Measurements from ENCODE around the gene SKAP2.

The SKAP2 gene

DNA sequence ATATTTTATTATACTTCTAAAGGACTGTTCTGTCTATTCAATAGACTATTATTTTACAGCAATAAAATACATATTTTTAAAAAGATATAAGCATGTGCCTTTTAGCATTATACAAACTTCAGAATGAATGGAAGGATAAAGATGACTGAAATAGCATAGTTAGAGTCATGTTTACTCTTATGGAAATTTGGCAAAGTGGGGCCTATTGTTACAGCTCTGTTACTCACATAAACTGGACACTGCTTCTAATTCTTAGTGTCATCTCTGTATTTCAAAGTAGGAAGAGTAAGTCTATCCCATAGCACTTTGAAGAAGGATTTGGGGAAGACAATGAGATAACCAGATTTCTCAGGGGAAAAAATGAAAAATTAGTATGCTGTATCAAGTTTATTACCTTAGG, 168.2 kb downstream of the SKAP2 start:
- DNase-seq (ENCODE audit: low spot score), result no peak

DNA sequence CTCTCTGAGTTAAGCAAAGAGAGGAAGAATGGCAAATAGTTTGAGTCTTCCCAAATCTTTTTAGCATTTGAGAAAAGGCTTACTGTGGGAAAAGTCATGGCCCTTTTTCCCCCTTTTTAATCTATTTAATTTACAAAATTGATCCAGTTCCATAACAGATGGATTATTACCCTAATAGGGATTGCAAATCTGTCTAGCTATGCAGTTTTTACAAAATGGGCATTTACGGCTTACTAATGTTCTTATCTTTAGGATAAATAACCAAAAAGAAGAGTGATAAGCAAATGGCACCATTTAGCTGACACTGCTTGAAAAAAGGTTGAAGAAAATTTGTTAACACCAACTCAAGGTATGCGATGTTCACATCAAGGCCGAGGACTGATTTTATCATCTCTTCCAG, 169.7 kb downstream of the SKAP2 start:
- DNase-seq (ENCODE audit: low spot score), result no peak

DNA sequence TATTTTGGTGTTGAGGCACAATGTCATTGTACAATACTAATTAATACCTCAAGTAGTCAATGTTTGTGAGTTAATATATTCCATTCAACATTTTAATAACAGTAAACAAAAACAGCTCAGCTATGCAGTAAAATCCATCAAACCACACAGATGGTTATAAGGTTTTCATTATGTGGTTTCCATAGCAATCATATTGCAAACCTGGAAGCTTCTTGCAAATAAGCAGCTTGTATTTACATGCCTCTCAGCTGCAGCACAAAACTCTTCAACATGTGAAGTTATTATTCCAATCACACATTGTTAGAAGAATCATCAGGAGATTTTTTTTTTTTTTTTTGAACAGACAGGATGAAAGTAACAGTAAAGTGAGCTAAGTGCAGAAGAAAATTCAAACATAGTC, 170.2 kb downstream of the SKAP2 start:
- no peak for DNase-seq (ENCODE audit: low spot score)

DNA sequence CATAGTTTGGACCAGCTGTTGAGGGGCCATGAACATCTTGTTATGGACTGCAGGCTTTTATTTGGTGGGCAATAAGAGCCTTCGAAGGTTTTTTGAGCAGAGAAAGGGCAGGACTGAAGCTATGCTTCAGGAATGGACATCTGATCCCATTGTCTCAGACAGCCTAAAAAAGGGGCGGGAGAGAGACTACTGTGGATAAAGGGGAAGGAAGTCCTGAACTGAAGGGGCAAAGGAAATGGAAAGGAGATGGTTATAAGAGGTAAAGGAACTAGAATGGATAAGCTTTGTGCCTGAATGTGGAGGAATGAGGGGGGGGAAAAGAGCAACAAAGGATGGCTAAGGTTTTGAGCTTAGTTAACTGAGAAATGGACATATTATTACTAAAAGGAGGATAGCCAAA, 172.5 kb downstream of the SKAP2 start:
- peak; percentile 11 for DNase-seq (ENCODE audit: low spot score)

DNA sequence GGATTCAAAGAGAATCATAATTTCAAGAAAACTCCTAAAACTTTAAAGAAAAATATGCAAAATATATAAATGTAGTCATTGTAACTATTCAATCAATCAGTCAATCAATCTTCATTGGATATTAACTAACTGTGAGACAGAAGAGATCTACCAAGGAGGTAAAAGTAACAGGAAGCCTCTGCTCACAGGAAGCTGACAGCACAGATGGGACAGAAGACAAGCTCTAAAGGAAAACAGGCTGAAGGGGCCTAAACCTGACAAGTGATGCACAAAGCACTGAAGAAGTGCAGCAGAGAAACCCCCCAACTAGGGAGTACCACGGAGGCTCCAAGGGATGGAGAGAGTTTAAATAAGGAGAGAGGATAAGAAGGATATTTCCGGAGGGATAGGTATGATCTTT, 173.0 kb downstream of the SKAP2 start:
- no peak for DNase-seq (ENCODE audit: low spot score)

DNA sequence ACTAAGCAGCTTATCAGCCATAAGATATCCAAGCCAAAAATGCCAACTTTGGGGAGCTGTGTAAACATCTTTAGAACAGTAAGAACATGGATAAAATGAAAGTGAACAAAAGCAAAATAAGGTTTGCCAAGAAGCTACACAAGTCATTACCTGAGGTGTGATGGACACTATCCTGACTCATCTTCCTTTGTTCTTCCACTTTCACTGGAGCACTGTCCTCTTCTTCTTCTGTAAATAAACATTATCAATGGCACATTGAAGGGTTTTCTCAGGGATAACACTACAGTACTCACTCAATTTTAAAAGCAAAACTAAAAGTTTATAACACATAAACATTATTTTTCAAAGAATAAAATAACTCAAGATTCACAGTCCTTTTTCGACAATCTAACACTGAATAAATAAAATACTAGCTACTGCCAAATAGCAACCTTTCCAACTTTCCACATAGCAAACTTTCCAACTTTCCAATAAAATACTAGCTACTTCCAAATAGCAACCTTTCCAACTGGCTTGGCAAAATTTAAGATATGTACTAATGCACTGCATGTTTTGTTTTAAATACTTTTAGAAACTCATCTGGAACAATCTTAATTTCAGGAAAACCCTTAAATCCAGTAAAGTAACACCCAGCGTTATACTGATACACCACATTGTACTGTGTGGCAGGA, 174.1 kb downstream of the SKAP2 start:
- DNase-seq (ENCODE audit: low spot score), result no peak

DNA sequence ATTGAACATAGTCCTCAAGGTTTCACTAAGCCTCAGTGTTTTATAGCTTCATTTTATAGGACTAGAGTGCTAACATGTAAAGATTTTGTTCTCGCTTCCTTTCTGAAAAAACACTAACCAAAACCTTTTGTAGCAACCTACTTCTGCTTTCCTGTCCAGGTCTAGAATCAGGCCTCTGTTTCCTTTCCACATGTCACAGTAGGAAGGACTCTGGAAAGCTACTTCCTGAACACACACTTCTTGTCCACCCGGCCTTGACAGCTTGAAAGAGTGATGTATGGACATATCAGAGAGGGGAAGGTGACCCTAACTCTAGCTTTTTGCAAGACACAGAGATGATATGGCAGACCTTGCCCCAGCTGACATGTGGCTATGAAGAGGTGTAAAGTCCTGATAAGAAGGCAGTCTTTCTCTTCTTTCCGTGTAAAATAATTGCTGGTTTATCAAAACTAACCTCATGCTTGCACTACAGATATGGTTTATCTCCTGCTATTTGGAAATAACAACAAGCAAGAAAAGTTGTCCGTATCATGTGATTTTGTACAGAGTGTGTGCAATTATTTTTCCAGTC, 175.4 kb downstream of the SKAP2 start:
- DNase-seq (ENCODE audit: low spot score), result no peak

DNA sequence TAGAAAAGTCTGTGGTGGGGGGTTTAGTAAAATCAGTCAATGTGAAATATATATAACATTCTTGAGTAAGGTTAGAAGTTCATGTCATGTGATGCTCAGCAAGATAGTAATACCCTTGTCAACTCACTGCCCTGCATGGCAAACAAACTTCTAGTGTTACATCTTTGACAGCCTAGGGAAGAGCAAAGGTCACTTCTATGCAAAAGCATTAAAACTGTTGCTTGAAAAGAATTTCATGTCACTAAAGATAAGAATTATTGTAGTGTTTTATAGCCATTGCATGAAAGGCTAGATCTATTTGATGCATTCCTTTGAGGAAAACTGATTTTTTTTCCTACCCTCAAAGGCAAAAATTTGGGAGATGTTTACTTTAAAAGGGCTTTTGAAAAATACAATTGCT, 176.0 kb downstream of the SKAP2 start:
- no peak for DNase-seq (ENCODE audit: low spot score)

DNA sequence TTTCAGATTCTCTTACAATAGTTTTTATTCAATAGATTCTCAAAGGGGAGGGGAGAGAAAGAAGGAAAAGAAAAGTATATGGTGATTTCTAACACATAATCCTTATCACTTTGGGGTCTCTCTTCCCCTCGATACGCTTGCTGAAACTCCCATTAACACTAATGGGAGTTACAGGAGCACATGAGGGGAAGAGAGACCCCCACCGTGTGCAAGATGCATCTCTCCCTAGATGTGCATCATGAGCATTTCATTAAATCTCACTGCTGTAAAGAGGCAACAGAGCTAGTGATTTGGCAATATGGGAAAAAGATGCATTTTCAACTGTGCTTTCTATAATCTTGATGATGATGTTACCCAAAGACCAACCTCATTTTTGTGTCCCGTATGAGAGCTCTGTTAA, 177.4 kb downstream of the SKAP2 start:
- no peak for DNase-seq (ENCODE audit: low spot score)

DNA sequence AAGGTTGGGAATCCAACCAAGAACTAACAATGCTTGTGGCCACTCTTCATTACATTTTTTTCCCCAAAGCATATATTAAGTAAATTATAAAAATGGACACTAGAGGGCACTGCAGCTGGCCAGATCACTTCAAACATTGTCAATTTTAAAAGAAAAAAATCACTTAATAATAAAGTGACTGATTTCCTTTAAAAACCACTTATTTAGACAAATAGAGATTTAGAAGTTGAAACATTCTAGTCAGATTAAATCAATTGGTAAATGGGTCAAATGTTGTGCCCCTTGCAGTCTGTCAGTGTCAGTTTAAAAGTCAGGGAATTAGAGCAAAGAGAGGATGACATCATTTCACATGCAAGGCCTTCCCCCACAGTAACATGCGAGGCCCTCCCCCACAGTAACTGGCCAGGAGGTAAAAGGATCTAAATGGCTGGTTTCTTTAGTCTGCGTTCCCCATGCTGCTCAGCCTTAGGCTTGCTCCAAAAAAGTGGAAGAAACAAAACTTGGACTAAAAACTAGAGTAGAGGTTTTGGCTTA, 177.9 kb downstream of the SKAP2 start:
- DNase-seq (ENCODE audit: low spot score), result peak; percentile 70

DNA sequence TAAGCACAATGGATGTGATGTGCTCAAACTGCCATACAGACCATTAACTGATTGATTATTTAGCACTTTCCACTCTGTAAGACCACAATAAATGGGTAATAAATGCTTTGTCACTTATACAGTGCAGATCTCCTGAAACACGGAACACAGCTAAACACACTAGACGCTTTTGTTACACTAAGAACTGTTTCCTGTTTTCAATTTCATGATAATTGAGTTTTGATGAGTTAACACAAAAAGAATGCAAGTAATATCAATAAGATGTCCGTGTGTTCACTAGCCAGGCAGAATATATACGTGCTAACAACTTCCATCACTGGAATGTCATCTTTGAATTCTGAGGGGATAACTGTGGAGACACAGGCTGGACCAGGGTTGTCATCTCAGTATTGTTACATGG, 178.8 kb downstream of the SKAP2 start:
- DNase-seq (ENCODE audit: low spot score), result no peak

DNA sequence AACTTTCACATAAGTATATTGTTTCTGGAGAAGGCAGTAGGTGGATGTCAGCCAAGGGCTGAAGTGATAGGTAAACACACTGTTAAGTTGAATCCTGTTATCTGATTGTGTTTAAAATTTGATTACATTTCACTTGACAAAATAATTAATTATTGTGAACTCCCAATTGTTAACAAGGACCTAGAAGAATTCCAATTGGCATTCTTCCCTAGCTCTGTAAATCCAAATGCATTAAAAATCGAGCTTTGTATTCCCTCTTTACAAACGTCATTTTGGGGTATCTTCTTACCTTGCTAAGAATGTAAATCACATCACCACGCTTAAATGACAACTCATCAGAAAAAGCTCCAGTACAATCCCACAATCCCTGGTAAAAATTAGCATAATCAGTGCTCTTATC, 179.9 kb downstream of the SKAP2 start:
- no peak for DNase-seq (ENCODE audit: low spot score)

DNA sequence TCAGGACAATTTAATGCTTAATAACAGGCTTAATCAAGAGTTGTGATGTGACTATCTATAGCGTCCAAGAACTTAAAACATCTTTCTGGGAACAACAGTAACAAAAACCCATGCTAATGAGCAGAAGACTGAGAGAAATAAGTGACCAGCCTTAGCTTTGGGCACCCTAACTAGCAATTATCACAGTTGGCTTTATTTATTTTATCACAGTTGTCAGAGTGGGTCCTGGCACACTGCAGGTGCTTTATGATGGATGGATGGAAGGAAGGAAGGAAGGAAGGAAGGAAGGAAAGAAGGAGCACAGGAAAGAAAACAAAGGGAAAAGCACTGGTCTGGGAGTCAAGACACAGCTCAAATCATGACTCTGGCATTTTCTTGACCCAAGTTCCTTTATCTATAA, 181.1 kb downstream of the SKAP2 start:
- DNase-seq (ENCODE audit: low spot score), result no peak

DNA sequence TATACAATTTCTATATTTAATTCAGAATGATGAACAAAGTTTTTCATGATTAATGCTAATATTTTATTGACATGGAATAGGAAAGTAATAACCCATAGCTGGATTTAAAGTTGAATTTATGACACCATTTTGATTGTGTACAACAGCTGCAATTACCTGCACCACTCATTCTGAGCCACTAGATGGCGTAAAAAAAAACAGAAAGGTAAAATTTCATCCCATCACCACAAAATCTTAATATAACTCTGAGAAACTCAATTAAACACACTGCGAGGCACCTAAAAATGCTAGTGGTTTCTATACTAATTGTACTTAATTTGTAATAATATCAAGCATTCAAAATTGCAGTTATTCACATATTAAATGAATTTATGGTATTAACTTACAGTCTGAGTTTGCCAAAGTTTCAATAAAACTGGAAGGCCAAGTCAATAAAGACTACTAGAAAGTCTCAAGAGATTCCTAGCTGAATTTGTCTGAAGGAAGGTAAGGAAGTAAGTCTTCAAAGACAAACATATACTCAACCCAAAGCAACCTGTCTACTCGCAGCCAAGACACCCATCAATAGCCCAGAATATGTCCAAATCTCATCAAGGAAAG, 182.5 kb downstream of the SKAP2 start:
- peak; percentile 28 for DNase-seq (ENCODE audit: low spot score)

DNA sequence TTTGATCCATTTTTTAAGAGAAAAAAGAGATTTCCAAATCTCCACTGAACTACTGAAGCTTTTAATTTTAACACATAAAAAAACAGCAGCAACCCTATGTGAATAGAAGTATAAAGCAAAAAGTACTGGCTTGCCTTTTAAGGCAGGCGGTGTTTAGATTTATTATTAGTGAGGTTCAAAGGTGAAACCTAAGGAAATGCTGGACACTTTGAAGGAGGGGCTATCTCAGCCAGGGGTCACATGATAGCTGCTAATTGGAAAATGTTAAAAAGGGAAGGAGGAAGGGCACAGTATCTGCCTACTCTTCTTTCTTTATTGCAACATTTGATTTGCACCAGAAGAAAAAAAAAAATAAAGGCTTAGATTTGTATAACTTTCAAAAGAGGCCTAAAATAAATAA, 183.8 kb downstream of the SKAP2 start:
- DNase-seq (ENCODE audit: low spot score), result no peak

DNA sequence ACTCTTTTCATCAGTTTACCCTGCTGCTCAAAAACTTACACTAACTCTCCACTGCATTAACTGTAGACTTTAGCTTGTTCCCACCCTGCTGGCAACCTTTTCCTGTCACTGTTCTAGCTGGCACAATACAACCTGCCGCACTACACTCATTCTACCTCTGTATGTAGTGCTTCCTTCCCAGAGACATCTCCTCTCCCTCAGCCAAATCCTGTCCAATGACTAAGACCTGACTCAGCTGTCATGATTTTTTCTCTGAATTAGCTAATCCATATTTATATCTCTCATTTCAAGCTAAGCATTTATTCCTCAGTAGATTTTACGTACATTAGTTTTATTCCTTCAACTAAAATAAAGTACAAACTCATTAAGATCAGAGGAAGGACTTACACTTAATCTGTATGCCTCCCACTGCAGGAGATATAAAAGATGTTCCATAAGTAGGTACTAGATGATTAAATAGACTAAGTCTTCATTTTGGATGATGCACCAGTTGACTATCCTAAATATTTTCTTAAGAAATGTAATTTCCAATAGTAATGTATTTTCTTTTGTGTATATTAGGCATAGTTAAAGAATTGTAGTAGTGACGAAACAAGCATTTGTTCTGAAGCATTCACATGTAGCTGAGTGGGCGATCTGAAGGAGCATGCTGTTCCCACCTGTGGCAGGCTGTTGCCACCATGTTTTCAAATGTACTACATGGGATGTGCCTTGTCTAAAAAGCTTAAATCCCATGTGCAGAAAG, 189.1 kb downstream of the SKAP2 start:
- DNase-seq (ENCODE audit: low spot score), result no peak

DNA sequence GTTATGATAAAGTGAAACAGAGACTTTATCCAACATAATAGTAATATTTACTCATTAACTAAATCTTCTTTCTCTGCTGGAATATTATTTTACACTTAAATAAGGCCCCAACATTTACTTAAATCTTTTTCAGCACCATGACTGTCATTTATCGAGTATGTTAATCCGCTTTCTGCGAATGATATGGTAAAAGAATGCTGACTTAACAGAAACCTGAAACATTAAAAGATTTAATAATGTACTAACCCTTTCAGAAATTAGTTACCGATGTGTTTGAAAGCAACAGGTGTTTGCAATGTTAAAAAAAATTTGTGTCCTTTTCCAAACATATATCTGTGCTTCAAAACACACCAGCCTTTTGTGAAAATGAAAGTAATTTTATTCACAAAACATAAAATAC, 190.5 kb downstream of the SKAP2 start:
- DNase-seq (ENCODE audit: low spot score), result no peak

DNA sequence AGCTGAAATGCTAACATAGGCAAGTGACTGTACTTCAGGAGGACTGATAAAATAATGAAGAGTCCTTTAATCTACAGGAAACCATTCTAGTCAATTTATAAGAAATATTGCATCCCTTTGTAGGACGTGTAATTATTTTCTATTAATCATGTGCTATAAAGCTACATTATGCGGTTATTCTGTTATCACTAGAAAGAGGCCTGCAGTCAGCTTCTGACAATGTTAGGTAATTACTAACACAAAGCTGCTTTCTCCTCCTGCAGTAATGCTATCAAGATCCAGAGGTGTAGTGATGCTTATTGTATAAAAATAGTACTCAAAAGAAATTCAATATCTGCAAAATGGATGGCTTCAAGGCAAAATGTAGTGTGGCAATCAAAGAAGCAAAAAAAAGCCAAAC, 191.1 kb downstream of the SKAP2 start:
- no peak for DNase-seq (ENCODE audit: low spot score)

DNA sequence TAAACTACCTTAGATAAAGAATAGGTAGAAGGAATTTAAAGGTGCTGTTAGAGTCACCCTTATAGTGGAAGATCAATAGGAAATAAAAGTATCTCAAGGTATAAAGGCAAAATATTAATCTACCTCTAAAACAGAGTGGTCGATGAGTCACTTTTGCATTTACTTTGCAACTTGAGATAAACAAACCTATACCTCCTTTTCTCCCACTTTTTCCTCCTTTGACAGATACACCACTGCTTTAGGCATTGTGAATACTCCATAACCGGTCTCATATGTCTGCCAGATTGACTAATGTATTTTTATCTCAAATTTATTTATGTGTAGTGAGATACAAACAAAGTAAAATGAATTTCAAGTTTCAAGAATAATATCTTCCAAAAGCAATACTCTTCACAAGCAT, 193.5 kb downstream of the SKAP2 start:
- DNase-seq (ENCODE audit: low spot score), result no peak

DNA sequence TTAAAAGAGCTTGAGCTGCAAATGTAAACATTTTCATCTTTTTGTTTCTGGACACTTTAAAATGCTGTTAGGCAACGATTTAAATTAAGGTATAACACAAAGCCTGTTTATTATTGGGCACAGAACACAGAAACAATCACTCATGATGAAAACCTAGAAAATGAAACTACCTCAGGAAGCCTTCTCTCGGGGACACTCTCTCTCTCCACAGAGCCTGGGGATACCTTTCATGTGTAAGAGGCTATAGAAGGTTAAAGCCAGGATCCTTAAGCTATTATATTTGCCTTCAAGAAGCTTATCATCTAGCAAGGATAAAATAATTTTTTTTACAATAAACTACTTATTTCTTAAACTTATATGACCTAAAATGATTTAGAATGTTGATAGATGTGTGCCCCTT, 194.1 kb downstream of the SKAP2 start:
- no peak for DNase-seq (ENCODE audit: low spot score)

DNA sequence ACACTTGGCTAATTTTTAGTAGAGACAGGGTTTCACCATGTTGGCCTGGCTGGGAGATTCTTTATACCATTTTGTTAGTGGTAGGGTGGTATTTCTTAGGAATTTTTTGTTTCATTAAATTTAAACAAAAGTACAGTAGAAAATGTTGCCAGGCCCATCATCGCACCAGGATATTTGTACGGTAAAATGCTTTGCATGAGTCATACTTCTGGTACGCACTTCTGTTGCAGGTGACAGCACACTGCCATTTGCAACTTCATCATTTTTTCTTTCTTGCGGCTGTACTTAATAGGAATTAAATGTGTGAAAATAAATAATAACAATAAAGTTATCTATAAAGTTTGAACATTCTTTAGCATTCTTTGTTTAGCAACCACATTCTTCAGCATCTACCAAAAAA, 195.6 kb downstream of the SKAP2 start:
- no peak for DNase-seq (ENCODE audit: low spot score)

DNA sequence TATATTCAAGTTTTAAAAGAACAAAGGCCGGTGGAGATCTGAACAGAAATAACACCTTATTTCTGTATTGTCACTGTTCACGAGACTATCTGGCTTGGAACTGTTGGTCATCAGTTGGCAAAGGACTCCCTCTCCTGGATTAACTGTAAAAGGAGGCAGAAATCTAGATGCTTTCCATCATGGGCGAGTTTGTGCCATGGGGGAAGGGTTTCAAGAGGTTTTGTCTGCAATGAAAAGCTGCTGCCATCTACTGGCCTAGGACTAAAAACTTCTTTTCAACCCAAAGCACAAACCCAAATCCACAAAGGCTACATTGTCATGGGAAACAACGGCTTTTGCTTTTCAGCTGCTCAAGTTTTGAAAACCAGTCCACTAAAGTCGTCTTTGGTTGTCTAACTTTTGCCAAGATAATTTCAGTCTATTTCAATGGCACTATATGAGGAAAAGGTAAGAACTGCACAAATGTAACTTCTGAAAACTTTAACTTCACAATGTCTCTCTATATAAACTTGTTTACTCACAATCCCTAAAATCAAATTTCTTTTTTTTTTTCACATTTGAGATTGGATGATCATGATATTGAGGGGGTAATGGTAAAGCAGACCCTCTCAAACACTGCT, 196.8 kb downstream of the SKAP2 start:
- peak; percentile 73 for DNase-seq (ENCODE audit: low spot score)

All from iPS-NIHi11 (cell line).